ENCODE measurements around the gene HTR3D.

Gene HTR3D

GRCh38 chr3:184073621-184074020 lies 42.1 kb downstream of the HTR3D start:
- DNase-seq = no peak

GRCh38 chr3:184075901-184076300 lies 44.4 kb downstream of the HTR3D start:
- no peak for DNase-seq

GRCh38 chr3:184077881-184078280 lies 46.3 kb downstream of the HTR3D start:
- no peak for DNase-seq

GRCh38 chr3:184078851-184079250 lies 47.3 kb downstream of the HTR3D start:
- no peak for DNase-seq

GRCh38 chr3:184081116-184081830 lies 49.7 kb downstream of the HTR3D start:
- no peak for DNase-seq

- no peak for DNase-seq
Observed at GRCh38 chr3:184082034-184082433, 50.5 kb downstream of the HTR3D start.

GRCh38 chr3:184082465-184082864 lies 50.9 kb downstream of the HTR3D start:
- no peak for DNase-seq

GRCh38 chr3:184085389-184085852 lies 53.9 kb downstream of the HTR3D start:
- no peak for DNase-seq

All from NCI-H1436 treated with DMSO at 0.1 percent for 48 hours (cell line).